8988T (cell line): Measurements from ENCODE around the gene NSMCE1.

Experiments used
- DNase-seq: peaks from one replicate; pipeline ENCODE4 v3.0.0; 2011

NSMCE1 gene

GRCh38 chr16:27191352-27191924 lies 77.1 kb downstream of the NSMCE1 start:
- no peak for DNase-seq

GRCh38 chr16:27190316-27190871 lies 78.2 kb downstream of the NSMCE1 start:
- no peak for DNase-seq

GRCh38 chr16:27189335-27189972 lies 79.1 kb downstream of the NSMCE1 start:
- DNase-seq, result no peak

- DNase-seq, result no peak
These were observed 79.9 kb downstream of the NSMCE1 start for GRCh38 chr16:27188633-27189032.

GRCh38 chr16:27185776-27186130 lies 82.8 kb downstream of the NSMCE1 start:
- DNase-seq, result no peak

- DNase-seq, result no peak
These were observed 85.6 kb downstream of the NSMCE1 start for GRCh38 chr16:27182906-27183405.

- no peak for DNase-seq
These were observed 87.4 kb downstream of the NSMCE1 start for GRCh38 chr16:27181019-27181790.

GRCh38 chr16:27179500-27180072 lies 89.0 kb downstream of the NSMCE1 start:
- DNase-seq, result peak; percentile 46

GRCh38 chr16:27177031-27177774 lies 91.4 kb downstream of the NSMCE1 start:
- DNase-seq, result no peak

- DNase-seq, result no peak
These were observed 92.7 kb downstream of the NSMCE1 start for GRCh38 chr16:27175888-27176287.
